ENCODE measurements around the gene SLC27A3.
"Not testable (repeated sequence)": the region's sequence is repeated elsewhere in the genome, so short reads cannot be mapped to it uniquely, and the experiment has no call there.

Gene SLC27A3

DNA sequence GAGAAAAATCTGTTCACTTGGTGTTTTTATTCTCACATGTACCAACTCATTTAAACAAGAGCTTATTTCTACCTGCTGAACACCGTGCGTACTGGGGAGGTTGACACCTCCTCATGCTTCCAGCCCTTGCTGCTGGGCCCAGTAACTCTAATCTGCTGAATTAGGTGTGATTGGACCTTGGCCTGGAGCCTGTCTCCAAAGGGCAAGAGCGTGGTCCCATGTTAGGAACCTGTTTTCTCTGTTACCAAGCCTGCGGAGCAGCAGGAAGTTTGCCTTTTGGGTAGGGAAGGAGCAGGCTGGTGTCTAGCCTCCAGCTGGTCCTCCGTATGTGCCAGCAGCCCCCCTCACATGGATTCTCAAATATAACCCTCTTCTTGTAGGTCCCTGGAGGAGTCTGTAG is 10.9 kb upstream of the SLC27A3 start:
- no peak for DNase-seq

DNA sequence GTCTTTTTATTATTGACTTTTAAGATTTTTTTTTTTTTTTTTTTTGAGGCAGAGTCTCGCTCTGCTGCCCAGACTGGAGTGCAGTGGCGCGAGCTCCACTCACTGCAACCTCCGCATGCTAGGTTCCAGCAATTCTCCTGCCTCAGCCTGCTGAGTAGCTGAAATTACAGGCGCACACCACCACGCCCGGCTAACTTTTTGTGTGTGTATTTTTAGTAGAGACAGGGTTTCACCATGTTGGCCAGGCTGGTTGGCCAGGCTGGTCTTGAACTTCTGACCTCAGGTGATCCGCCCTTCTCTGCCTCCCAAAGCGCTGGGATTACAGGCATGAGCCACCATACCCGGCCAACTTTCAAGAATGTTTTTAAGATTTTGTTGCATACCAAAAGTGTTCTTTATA is 8.5 kb upstream of the SLC27A3 start:
- not testable (repeated sequence) for DNase-seq

DNA sequence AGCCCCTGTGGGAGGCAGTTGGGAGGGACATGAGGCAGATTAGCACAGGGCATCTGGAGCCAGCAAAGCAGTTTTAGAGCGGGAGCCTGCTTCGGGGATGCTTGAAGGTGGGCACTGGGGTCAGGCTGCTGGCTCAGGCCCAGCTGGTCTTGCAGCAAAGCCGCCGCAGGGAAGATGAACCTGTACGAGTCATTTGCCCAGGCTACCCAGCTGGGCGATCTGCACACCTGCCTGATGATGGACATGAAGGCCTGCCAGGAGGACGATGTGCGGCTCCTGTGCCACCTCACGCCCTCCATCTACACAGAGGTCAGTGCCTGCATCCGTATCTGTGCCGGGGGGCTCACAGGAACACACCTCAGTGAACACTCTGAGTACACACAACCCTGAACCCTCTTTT is 7.7 kb upstream of the SLC27A3 start:
- no peak for DNase-seq

DNA sequence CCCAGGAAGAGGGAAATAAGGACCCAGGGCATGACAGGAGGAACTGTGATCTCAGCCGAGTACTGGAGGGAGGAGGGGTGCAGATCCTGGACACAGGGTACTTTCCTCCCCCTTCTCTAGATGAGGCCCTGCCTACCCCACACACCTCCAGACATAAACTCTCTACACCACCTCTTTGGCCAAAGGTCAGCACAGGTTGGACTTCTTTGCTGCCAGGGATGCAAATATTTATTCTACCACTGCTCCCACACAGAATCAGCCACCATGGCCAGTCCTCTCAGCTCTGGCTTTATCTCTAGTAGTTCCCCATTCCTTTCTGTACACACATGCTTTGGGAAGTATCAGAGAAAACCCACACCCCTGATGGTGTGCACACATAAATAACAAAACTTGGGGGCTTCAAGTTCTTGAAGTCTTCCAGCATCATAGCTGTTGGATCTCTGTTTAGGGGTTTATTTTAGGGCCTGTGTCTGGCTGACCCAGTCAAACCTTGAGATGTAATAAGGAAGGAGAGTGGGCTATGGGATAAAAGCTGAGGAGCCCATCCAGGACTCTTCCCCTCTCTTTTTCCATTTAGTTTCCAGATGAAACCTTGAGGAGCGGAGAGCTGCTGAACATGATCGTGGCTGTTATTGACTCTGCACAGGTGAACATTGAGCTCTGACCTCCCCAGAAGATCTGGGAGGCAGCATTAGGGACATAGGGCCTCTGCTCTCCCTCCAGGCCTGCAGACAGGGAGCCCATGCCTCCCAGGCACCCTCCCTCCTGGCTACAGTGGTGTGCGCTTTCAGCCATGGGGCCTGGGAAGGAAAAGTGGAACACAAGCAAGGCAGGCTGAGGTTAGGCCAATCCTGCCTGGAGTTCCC is 6.7 kb upstream of the SLC27A3 start:
- DNase-seq: no peak

DNA sequence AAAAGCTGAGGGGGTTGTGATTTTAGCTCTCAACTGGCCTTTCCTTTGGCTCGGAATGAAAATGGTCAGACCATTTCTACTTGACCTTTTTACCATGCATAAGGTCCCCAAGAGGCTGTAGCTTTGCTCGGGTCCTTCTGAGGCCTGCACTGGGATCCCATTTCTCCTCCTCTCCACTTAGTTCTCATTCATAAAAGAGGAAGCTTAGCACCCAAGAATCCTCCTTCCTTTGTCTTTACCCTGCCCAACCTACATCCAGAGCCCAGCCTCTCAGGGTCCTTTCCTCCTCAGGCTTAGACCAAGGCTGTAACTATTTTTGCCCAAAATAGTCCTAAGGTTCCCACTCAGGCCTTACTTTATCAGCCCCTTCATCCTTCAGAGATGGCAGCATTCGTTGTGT is 6.0 kb upstream of the SLC27A3 start:
- DNase-seq: no peak

DNA sequence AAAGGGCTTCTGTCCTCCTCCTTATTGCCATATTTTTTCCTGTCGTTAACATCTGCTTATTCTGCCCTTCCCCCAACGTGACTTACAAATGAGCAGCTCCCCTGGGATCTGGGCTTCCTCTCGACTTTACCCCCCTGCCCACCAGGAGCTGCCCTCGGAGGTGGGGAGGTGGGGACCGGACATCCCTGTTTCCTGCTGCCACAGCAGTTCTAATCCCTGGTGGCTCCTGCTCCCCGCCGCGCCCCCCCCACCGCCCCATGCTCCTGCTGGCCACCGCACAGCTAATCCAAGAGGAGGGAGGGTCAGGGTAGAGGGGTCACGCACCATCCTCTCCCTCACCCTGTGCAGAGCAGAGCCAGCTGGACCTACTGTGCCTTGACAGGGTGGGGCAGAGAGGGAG is 4.4 kb upstream of the SLC27A3 start:
- DNase-seq: no peak

DNA sequence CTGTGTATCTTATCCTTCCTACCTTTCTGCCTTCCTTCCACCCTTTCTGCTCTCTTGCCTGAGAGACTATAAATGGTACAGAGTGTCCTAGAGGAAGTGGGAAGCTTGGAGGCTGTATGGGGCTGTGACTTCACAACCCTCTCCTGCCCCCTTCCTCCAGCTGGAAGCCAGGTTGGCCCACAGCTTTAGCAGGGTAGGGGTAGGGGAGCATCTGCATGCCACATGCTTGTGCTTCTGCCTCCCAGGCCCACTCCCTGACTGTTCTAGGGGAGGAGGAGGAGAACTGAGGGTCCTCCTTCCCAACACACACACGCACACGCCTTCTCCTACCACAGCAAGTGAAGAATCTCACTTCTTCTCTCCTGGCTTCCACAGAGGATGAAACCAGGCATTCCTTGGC is 3.9 kb upstream of the SLC27A3 start:
- no peak for DNase-seq

DNA sequence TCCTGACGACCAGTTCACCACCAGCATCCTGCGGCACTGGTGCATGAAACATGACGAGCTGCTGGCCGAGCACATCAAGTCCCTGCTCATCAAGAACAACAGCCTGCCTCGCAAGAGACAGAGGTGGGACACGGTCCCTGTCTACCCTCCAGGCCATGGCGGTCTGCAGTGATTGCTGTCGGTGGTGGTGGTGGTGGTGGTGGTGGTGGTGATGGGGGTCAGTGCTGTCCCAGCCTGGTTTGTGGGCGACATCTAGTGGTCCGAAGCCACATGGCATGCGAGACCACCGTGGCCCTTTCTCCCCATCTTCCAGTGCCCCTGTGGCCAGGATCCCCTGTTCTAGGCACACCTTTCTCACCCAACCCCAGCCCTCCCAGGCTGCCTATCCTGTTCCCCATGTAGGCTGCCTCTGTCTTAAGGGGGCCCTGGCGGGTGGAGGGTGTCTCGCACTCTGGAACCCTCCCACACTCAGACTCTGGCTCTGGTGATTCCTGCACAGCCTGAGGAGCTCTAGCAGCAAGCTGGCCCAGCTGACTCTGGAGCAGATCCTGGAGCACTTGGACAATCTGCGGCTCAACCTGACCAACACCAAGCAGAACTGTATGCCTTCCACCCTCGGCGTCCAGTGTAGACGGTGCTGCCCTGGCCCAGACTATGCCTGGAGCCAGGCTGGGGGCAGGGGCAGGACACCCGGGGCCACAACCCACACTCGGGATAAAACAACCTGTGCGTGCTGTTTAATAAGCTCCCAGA is 3.2 kb upstream of the SLC27A3 start:
- no peak for DNase-seq

DNA sequence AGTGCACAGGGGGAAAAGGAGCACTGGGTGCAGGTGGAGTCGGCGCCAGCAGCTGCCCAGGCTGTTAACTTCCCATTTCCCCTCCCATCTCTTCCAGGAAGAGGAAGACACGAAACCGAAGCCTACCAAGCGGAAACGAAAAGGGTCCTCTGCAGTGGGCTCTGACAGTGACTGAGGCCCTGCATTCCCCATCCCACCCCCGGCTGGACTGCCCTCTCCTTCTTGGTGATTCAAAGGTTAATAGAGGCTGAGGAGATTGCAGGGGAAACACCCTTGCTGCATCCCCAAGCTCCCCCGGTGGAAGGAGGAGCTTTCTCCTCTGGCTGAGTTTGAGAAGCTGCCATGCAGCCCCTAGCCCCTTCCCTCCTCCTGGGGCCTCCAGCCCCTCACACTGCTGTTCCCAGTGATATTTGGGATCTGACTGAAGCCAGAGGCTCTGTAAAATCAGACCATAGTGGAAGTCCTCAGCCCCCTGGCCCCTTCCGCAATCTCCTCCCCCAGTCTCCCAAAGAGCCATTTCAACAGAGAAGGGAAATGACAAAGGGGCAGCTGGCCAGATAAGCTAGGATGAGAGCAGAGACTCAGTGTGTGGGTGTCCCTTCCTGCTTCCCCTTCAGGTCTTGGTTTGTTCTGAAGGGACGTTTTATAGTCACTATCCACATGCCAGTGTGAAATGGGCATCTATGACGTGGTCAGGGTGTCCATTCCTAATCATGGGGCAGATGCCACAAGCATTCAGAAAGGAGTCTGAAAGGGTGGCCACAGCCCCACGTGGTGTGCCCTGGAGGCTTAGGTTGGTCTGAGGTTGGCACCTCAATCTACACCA is 1.9 kb upstream of the SLC27A3 start:
- DNase-seq: no peak

DNA sequence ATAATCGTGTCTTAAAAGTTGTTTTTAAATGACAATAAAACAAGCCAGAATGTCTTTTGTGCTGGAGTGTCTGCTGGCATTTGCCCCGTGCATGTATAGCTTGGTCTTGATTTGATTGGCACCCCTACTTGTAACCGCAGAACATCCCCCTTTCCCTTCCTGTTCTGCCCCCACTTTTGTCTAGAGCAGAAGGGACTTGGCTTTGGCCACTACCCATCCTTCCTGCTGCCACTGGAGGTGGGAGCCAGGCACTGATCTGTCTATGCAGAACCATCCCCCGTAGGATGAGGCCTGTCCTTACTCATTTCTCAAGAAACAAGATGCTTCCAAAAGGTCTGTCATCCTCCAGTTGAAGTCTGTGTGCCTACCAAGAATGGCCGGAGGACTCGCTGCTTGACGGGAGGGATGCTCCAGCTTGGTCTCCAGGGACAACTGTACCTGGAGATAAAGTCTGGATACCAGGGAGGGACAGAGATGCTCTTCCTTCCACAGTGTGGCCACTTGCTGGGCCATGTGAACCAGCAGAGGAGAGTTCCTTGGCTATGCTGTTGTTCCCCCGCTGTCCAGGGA is 1.1 kb upstream of the SLC27A3 start:
- no peak for DNase-seq

DNA sequence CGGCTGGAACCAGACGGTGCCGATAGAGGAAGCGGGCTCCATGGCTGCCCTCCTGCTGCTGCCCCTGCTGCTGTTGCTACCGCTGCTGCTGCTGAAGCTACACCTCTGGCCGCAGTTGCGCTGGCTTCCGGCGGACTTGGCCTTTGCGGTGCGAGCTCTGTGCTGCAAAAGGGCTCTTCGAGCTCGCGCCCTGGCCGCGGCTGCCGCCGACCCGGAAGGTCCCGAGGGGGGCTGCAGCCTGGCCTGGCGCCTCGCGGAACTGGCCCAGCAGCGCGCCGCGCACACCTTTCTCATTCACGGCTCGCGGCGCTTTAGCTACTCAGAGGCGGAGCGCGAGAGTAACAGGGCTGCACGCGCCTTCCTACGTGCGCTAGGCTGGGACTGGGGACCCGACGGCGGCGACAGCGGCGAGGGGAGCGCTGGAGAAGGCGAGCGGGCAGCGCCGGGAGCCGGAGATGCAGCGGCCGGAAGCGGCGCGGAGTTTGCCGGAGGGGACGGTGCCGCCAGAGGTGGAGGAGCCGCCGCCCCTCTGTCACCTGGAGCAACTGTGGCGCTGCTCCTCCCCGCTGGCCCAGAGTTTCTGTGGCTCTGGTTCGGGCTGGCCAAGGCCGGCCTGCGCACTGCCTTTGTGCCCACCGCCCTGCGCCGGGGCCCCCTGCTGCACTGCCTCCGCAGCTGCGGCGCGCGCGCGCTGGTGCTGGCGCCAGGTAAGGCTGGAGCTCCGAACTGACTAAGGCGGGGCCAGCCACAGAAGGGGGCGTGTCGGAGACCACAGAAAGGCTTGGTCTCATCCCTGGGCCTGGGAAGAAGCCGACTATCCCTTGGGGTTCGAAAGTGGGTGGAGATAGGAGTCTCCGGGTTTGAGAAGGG is 486 bp downstream of the SLC27A3 start:
- peak; percentile 33 for DNase-seq

DNA sequence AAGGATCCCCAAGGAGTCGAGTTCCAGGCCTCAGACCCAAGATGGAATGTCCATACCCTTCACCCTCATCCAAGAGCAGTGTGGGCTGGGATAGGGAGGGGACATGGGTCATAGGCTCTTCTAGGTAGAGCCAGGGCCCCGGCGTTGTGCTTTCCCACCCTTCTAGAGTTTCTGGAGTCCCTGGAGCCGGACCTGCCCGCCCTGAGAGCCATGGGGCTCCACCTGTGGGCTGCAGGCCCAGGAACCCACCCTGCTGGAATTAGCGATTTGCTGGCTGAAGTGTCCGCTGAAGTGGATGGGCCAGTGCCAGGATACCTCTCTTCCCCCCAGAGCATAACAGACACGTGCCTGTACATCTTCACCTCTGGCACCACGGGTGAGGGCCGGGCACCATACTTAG is 1.1 kb downstream of the SLC27A3 start:
- DNase-seq: peak; percentile 16

DNA sequence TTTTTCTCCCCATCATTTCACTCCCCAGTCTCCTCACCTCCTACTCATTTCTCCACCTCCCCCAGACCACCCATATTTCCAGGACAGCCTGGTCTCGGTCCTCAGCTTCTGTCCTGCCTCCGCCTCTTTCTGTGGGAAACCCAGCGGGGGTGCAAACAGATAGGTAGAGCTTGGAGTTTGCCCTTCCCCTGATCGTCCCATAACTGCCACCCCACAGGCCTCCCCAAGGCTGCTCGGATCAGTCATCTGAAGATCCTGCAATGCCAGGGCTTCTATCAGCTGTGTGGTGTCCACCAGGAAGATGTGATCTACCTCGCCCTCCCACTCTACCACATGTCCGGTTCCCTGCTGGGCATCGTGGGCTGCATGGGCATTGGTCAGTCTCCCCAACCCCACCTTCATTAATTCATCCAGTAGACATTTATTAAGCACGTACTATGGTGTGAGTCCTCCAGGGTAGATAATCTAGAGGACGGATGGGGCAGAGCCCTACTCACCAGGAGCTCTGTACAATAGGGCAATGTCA is 1.7 kb downstream of the SLC27A3 start:
- no peak for DNase-seq

DNA sequence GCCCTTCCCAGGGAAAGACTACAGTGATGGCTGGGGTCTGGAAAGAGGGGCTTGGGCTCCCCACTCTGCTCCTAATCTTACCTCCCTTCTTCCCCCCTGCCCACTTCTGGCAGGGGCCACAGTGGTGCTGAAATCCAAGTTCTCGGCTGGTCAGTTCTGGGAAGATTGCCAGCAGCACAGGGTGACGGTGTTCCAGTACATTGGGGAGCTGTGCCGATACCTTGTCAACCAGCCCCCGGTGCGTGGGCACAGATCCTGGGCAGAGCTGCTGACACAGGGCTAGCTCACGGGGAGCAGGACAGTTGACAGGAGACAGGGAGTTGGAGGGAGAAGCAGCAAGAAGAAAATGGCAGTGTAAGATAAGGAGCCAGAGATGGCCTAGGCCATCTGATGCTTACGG is 2.4 kb downstream of the SLC27A3 start:
- DNase-seq: no peak

DNA sequence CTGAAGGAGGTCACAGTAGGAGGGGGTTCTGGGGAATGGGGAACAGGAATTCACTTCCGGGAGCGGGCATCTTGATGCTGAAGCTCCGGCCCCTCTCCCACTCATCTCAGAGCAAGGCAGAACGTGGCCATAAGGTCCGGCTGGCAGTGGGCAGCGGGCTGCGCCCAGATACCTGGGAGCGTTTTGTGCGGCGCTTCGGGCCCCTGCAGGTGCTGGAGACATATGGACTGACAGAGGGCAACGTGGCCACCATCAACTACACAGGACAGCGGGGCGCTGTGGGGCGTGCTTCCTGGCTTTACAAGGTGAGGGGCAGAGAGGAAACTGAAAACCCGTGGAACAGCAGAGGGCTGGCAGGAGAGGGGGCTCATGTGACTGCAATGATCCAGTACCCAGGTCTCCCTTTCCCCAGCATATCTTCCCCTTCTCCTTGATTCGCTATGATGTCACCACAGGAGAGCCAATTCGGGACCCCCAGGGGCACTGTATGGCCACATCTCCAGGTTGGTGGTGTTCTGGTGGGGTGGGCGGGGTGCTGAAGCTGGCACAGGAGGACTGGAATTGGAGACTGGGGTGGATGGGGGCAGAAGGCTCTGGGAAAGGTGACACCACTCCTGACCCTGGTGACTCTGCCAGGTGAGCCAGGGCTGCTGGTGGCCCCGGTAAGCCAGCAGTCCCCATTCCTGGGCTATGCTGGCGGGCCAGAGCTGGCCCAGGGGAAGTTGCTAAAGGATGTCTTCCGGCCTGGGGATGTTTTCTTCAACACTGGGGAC is 3.0 kb downstream of the SLC27A3 start:
- no peak for DNase-seq

DNA sequence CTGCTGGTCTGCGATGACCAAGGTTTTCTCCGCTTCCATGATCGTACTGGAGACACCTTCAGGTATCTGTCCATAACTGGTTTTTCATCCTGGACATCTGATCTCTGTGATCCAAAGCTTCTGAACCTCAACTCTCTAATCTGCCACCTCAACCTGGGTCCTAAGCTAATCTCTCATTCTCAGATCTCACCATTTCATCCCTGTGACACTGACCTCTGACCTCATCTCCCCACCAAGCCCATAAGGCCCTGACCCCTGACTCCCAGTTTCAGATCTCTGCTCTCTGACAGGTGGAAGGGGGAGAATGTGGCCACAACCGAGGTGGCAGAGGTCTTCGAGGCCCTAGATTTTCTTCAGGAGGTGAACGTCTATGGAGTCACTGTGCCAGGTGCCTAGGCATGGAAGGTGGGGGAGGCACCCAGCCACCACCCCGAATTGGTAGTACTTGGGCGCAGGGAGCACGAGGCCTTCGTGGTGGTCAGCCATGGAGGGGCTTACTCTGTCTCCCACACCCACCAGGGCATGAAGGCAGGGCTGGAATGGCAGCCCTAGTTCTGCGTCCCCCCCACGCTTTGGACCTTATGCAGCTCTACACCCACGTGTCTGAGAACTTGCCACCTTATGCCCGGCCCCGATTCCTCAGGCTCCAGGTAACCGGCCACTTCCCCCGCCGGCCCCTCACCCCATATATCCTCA is 3.8 kb downstream of the SLC27A3 start:
- no peak for DNase-seq

DNA sequence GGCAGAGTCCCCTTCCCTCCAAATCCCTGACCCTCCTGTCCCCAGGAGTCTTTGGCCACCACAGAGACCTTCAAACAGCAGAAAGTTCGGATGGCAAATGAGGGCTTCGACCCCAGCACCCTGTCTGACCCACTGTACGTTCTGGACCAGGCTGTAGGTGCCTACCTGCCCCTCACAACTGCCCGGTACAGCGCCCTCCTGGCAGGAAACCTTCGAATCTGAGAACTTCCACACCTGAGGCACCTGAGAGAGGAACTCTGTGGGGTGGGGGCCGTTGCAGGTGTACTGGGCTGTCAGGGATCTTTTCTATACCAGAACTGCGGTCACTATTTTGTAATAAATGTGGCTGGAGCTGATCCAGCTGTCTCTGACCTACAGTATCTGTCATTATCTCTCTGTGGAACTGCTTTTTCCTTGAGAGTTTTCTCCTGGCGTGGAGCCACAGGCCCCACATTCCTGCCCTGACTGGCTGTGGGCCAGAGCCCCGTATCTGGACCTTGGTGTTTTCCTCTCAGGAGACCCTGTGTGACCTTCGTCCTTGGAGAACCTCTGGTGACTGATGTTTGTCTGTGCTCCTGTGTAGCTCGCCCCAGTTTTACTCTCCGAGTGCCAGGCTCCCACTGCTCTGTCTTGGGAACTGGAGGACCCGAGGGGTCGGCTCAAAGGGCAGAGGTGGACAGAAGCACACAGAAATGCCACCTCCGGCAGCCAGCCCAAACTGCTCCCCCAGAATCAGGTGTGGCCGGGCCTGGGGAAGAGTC is 4.8 kb downstream of the SLC27A3 start:
- no peak for DNase-seq

DNA sequence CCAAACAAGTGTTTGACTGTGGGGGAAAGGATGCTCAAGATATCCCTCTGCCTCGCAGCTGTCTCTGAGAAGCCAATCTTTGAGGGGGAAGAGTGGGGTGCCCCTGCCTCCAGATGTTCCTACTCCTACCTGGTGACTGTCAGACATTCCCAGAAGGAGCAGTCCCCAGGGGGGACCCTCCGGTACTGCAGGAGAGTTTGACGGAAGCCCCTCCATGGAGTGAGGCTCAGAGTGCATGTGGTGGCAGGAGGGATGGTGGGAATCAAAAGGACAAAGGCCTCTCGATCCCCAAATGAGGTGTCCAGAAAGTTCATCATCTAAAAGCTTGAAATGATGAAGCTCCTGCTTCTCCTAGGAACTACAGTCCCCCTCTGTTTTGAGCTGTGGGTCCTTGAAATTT is 5.3 kb downstream of the SLC27A3 start:
- no peak for DNase-seq

DNA sequence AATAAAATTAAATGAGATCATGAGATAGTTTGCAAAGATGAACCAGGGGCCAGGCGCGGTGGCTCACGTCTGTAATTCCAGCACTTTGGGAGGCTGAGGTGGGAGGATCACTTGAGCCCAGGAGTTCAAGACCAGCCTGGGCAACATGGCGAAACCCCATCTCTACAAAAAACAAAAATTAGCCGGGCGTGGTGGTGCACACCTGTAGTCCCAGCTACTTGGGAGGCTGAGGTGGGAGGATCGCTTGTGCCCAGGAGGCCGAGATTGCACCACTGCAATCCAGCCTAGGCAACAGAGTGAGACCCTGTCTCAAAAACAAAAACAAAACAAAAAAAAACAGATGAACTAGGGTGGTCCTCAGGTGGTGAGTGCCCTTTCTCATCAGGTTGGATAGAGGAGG is 7.4 kb downstream of the SLC27A3 start:
- not testable (repeated sequence) for DNase-seq
